Stomach (tissue), 9 donors: ENCODE measurements around the gene EIF2S3B. TPM values are rescaled to one million over a fixed set of nuclear protein-coding genes. Genes with fewer than 3 reads are reported as not detected.
"Not testable (repeated sequence)": the region's sequence is repeated elsewhere in the genome, so short reads cannot be mapped to it uniquely, and the experiment has no call there.

Experiments used
- DNase-seq, 2 donors: peaks; one replicate each; pipeline versions ENCODE4 v3.0.0 to v3.0.0-alpha.2; 2013 to 2019
- H3K27ac ChIP-seq, 5 donors: fragments of 200-600 bp in 4 of 5; sonication (generic) in 4 of 5; one replicate each; pipeline ENCODE4 v1.5.1; 2013 to 2019; ENCODE audit warnings: mild to moderate bottlenecking in 1 of 5, moderate library complexity in 1 of 5
- H3K27me3 ChIP-seq, 3 donors: fragments of 200-600 bp; sonication (generic); one replicate each; pipeline ENCODE4 v1.5.1; 2017 to 2019; ENCODE audit warnings: mixed run types in 1 of 3
- H3K36me3 ChIP-seq, 4 donors: fragments of 200-600 bp; sonication (generic); 1 replicate in 3 of 4; 2 replicates in 1 of 4; pipeline ENCODE4 v1.5.1; 2016 to 2019
- H3K4me1 ChIP-seq, 4 donors: fragments of 200-600 bp; sonication (generic); one replicate each; pipeline ENCODE4 v1.5.1; 2016 to 2019
- H3K4me3 ChIP-seq, 4 donors: fragments of 200-600 bp; sonication (generic) in 3 of 4; one replicate each; pipeline ENCODE4 v1.5.1; 2016 to 2019; ENCODE audit warnings: mild to moderate bottlenecking in 1 of 4
- H3K9me3 ChIP-seq, 4 donors: fragments of 200-600 bp; sonication (generic); one replicate each; pipeline ENCODE4 v1.5.1; 2016 to 2019
- EP300 ChIP-seq: sonication (generic); formaldehyde crosslinking; IDR thresholded peaks from one replicate; pipeline ENCODE4 v1.6.1; 2017; ENCODE audit warnings: antibody characterized with exemption
- POLR2A ChIP-seq, 4 donors: fragments of 450-650 bp; IDR thresholded peaks; one replicate each; pipeline ENCODE4 v1.6.1; 2016; ENCODE audit warnings: antibody characterized with exemption in 4 of 4, control low read depth in 2 of 4, mild to moderate bottlenecking in 1 of 4, moderate library complexity in 1 of 4
- POLR2AphosphoS5 ChIP-seq, 3 donors: sonication (generic); formaldehyde crosslinking; IDR thresholded peaks; one replicate each; pipeline ENCODE4 v1.6.1; 2016; ENCODE audit warnings: antibody characterized with exemption in 3 of 3
- WGBS, 5 donors: extraction: QIAGEN DNeasy Blood & Tissue Kit in 3 of 5; methylation state at CpG; one replicate each; pipeline versions ENCODE4 v1.1.5 to v1.1.7; 2013 to 2018; 5-methylcytosine and 5-hydroxymethylcytosine counted together
- intact Hi-C: fragments of 100-400 bp; cut with DNase I; formaldehyde crosslinking; loops from one replicate; pipeline ENCODE4 v1.15.1; 2023; ENCODE audit warnings: low total_unique reads
- polyA plus RNA-seq, 3 donors: library from polyadenylated mRNA; stranded (reverse); fragments of 200-250 nt; gene quantifications; one replicate each; pipeline ENCODE4 v1.2.3, GENCODE V29; 2013
- total RNA-seq, 5 donors: library from RNA; depleted of rRNA; stranded (reverse); fragments of >200 nt; gene quantifications; one replicate each; pipeline versions ENCODE4 v1.1.0 to v1.2.3, GENCODE V29; 2014 to 2016
- TF ChIP-seq, protein P1 (sequence below), 7 experiments: fragments of 450-650 bp in 4 of 7; fragments of 200-600 bp in 3 of 7; sonication (generic) in 3 of 7; IDR thresholded peaks; one replicate each; pipeline ENCODE4 v1.5.1; 2016 to 2019; ENCODE audit warnings: antibody characterized with exemption in 7 of 7, control low read depth in 2 of 7, mild to moderate bottlenecking in 1 of 7
- donor health status: healthy with polysubstance abuse.
- donor health status: Bipolar disorder and iron deficiency.
- donor health status: healthy.

EIF2S3B gene
- total and polyA plus RNA-seq, 8 donors = 0.28 to 3.2 (median 0.92) TPM; not detected in 3

DNA sequence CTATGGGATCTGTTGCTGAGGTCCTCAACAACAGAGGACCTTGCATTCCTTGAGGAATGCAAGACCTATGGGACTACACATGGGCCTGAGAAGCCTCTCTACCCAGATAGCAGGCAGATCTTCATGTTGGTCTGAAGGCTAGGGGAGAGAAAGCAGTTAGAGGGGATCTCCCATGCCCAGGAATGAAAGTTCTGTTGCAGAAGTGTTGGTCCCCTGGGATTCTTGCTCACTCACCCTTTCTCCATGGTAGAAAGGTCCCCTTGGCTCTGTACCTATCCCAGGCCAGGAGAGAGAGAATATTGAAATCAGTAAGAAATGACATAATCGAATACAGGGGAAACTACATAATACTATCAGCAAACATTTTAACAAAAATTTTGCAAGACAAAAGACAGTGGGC, 36.0 kb upstream of the EIF2S3B start:
- DNase-seq = no peak
- WGBS, 5 donors = 81 to 91% (median 86%) methylated on average over 1 of the region's 1 CpG
- no peak for TF ChIP-seq POLR2AphosphoS5 (IDR thresholded peaks at IDR 0.05)
- TF ChIP-seq, protein P1, sequence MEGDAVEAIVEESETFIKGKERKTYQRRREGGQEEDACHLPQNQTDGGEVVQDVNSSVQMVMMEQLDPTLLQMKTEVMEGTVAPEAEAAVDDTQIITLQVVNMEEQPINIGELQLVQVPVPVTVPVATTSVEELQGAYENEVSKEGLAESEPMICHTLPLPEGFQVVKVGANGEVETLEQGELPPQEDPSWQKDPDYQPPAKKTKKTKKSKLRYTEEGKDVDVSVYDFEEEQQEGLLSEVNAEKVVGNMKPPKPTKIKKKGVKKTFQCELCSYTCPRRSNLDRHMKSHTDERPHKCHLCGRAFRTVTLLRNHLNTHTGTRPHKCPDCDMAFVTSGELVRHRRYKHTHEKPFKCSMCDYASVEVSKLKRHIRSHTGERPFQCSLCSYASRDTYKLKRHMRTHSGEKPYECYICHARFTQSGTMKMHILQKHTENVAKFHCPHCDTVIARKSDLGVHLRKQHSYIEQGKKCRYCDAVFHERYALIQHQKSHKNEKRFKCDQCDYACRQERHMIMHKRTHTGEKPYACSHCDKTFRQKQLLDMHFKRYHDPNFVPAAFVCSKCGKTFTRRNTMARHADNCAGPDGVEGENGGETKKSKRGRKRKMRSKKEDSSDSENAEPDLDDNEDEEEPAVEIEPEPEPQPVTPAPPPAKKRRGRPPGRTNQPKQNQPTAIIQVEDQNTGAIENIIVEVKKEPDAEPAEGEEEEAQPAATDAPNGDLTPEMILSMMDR (IDR thresholded peaks at IDR 0.05) = no peak
- no peak for TF ChIP-seq POLR2A (IDR thresholded peaks at IDR 0.05)
- TF ChIP-seq EP300 = no peak
- H3K27me3 ChIP-seq = no peaks in the 10 kb centered on the region
- H3K36me3 ChIP-seq = no peaks in the 10 kb centered on the region
- H3K4me3 ChIP-seq = no peak overlapping the region
- no peak overlapping the region for H3K27ac ChIP-seq
- intact Hi-C loops = no loop called here
- peaks cover 0 to 4% (median 2%) of the 10 kb centered on the region in 4 donors for H3K9me3 ChIP-seq
- no peaks in the 10 kb centered on the region for H3K4me1 ChIP-seq

DNA sequence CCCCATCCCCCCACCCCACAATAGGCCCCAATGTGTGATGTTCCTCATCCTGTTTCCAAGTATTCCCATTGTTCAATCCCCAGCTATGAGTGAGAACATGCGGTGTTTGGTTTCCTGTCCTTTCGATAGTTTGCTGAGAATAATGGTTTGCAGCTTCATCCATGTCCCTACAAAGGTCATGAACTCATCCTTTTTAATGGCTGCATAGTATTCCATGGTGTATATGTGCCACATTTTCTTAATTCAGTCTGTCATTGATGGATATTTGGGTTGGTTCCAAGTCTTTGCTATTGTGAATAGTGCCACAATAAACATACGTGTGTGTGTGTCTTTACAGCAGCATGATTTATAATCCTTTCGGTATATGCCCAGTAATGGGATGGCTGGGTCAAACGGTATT, 32.9 kb upstream of the EIF2S3B start:
- intact Hi-C loops, H3K27ac ChIP-seq, DNase-seq, H3K27me3 ChIP-seq, H3K9me3 ChIP-seq, H3K4me3 ChIP-seq, H3K4me1 ChIP-seq, H3K36me3 ChIP-seq: not testable (repeated sequence)
- 89 to 96% (median 92%) methylated on average over 5 of the region's 5 CpGs for WGBS, 5 donors

DNA sequence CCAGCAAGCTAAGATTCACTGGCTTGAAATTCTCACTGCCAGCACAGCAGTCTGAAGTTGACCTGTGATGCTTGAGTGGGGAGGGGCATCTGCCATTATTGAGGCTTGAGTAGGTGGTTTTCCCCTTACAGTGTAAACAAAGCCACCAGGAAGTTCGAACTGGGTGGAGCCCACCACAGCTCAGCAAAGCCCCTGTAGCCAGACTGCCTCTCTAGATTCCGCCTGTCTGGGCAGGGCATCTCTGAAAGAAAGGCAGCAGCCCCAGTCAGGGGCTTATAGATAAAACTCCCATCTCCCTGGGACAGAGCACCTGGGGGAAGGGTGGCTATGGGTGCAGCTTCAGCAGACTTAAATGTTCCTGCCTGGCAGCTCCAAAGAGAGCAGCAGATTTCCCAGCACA, 23.8 kb upstream of the EIF2S3B start:
- DNase-seq, H3K27ac ChIP-seq, H3K9me3 ChIP-seq, H3K36me3 ChIP-seq, H3K4me3 ChIP-seq, H3K4me1 ChIP-seq, intact Hi-C loops, H3K27me3 ChIP-seq: not testable (repeated sequence)
- 25 to 37% (median 30%) methylated on average over 2 of the region's 2 CpGs for WGBS, 5 donors

DNA sequence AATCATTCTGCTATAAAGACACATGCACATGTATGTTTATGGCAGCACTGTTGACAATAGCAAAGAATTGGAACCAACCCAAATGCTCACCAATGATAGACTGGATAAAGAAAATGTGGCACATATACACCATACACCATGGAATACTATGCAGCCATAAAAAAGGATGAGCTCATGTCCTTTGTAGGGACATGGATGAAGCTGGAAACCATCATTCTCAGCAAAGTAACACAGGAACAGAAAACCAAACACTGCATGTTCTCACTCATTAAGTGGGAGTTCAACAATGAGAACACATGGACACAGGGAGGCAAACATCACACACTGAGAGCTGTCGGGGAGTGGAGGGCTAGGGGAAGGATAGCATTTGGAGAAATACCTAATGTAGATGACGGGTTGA, 18.4 kb upstream of the EIF2S3B start:
- intact Hi-C loops, H3K27ac ChIP-seq, H3K4me1 ChIP-seq, H3K9me3 ChIP-seq, H3K36me3 ChIP-seq, H3K4me3 ChIP-seq, H3K27me3 ChIP-seq, DNase-seq: not testable (repeated sequence)
- WGBS, 5 donors = 68 to 98% (median 88%) methylated on average over 2 of the region's 2 CpGs

DNA sequence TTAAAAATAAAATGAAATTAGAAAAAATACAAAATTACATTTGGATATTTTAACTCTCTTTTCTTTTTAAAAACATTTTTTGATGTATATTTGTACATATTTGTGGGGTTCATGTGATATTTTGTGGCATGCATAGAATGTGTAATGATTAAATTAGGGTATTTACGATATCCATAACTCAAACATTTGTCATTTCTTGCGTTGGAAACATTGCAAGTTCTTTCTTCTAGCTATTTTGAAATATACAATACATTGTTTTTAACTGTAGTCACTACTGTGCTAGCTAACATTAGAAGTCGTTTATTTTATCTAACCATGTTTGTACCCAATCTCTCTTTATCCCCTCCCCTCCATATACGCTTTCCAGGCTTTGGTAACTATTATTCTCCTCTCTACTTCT, 13.9 kb upstream of the EIF2S3B start:
- no peaks in the 10 kb centered on the region for H3K4me1 ChIP-seq
- TF ChIP-seq POLR2AphosphoS5 (IDR thresholded peaks at IDR 0.05) (no peak), POLR2A (IDR thresholded peaks at IDR 0.05) (no peak), EP300 (no peak)
- TF ChIP-seq, protein P1 (IDR thresholded peaks at IDR 0.05) = no peak
- no peak for DNase-seq
- no peaks in the 10 kb centered on the region for H3K36me3 ChIP-seq
- H3K27me3 ChIP-seq = no peaks in the 10 kb centered on the region
- H3K27ac ChIP-seq = no peak overlapping the region
- H3K4me3 ChIP-seq = no peak overlapping the region
- WGBS, 5 donors = 70 to 78% (median 74%) methylated on average over 4 of the region's 4 CpGs
- intact Hi-C loops = no loop called here
- no peaks in the 10 kb centered on the region for H3K9me3 ChIP-seq

DNA sequence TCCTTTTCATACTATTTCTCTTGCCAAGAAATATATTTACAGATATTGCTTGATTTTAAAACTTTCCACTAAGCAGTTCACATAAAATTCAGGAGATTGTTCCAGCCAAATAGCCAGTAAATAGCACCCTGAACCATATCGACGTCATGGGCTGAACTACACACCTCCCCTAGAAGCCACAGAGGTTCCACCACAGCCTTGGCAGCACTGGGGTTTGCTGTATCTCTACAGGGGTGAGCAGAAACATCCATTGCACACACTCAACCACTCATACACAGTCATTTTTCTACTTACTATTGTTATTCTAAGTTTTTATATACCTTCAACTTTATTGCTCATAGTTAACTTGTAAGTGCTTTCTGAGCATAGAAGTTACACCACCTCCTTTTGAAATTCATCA, 8.1 kb upstream of the EIF2S3B start:
- intact Hi-C loops = no loop called here

More for the DNA sequence above, 8.1 kb upstream of the EIF2S3B start:
- TF ChIP-seq POLR2A (IDR thresholded peaks at IDR 0.05) (no peak), POLR2AphosphoS5 (IDR thresholded peaks at IDR 0.05) (no peak), EP300 (no peak)
- TF ChIP-seq, protein P1 (IDR thresholded peaks at IDR 0.05) = no peak
- H3K9me3 ChIP-seq = no peaks in the 10 kb centered on the region
- H3K27me3 ChIP-seq = no peaks in the 10 kb centered on the region
- H3K36me3 ChIP-seq = no peaks in the 10 kb centered on the region
- no peaks in the 10 kb centered on the region for H3K4me1 ChIP-seq
- no peak overlapping the region for H3K4me3 ChIP-seq
- WGBS, 5 donors = 31 to 65% (median 46%) methylated on average over 2 of the region's 2 CpGs
- DNase-seq = peak in 1 of 2 donors; percentile 25
- no peak overlapping the region for H3K27ac ChIP-seq
